Measurements from ENCODE around the gene SALL1.

SALL1 gene

DNA sequence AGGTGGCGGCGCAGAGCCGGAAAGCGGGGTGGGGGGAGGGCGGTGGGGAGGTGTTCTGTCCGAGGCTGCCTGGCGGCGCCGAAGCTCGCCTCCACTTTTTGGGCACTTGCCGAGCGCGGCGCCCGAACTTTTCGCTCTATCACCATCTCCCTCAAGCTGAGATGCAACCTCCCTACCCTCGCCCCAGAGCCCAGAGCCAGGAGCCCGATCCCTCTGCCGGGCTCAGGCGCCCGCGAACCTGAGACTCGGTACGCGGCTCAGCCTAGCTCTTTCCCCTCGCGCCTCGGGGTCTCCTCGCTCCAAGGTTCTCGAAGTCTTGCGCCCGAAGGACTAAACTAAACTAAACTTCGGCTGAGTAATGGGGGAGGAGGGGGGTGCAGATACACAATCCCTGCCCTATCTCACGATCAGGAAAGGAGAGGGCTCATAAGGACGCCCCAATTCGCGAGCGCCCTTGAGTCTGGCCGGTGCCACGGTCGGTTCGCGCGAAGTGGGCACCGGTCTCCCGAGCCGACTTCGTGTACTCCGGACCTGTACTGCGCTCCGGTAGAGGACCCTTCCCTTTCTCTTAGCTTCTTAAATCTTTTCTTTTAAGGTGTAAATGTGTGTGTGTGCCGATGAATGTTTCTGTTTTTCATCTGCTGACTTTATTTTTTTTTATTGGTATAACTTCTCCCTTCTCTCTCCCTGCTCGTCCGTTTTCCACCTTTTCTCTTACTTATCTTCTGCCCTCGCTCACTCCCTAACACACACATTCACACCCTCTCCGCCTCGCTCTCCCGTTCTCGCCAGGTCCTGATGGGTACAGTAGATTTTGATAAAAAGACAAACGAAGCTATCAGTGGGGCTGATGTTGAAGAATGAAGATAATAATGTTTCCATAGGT lies 1.9 kb upstream of the SALL1 start:
- no peak for TF ChIP-seq CTCF (IDR thresholded peaks at IDR 0.05)
- Histone ChIP-seq H3K4me3 (peak overlapping the region; percentile 75), H3K27ac (no peak overlapping the region)
- DNase-seq (ENCODE audit: low spot score), result no peak

- peak; percentile 16 for DNase-seq (ENCODE audit: low spot score)
- Histone ChIP-seq H3K27ac (peak overlapping the region in 1 of 2 donors; percentile 31), H3K4me3 (peak overlapping the region; percentile 75)
- no peak for TF ChIP-seq CTCF (IDR thresholded peaks at IDR 0.05)
Measured at GRCh38 chr16:51151961-51152663, 1.0 kb upstream of the SALL1 start.

DNA sequence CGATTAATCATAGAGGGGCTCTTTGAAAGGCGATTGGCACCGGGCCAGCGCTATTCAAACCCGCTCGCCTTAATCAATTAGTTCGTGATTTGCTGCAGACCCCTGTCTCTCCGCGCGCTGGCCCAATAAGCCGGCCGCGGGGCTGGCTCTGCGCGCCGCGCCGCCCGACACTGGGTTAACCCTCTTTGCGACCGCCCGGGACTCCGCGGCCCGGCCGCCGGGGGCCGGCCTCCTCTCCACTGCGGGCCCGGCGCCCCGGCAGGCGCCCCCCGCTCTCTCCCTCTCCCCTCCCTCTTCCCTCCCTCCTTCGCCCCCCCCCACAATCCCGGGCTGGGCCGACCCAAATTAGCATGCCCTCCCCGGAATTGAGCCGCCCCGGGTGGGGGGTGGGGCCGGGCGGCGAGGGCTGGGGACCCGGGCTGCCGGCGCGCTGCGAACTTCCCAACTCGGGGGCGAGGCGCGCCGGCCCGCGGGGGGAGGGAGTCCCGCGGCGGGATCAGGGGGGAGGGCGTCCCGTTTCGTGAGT lies 428 bp upstream of the SALL1 start:
- H3K27ac ChIP-seq, result peak overlapping the region in 1 of 2 donors; percentile 31
- no peak for DNase-seq (ENCODE audit: low spot score)
- H3K4me3 ChIP-seq, result peak overlapping the region; percentile 75
- no peak for TF ChIP-seq CTCF (IDR thresholded peaks at IDR 0.05)

GRCh38 chr16:51150165-51150887 lies 744 bp downstream of the SALL1 start:
- DNase-seq (ENCODE audit: low spot score), result no peak
- Histone ChIP-seq H3K27ac (no peak overlapping the region), H3K4me3 (peak overlapping the region; percentile 75)
- TF ChIP-seq CTCF (IDR thresholded peaks at IDR 0.05), result no peak

GRCh38 chr16:51149721-51150164 lies 1.3 kb downstream of the SALL1 start:
- H3K27ac ChIP-seq, result no peak overlapping the region

More at GRCh38 chr16:51149721-51150164, 1.3 kb downstream of the SALL1 start:
- H3K4me3 ChIP-seq, result no peak overlapping the region
- TF ChIP-seq CTCF (IDR thresholded peaks at IDR 0.05), result no peak
- no peak for DNase-seq (ENCODE audit: low spot score)
